Osteoblast (primary cell): ENCODE measurements around the gene FAM222B. TPM values are rescaled to one million over a fixed set of nuclear protein-coding genes. Genes with fewer than 3 reads are reported as not detected.

ENCODE experiments used
- DNase-seq: peaks from one replicate; pipeline ENCODE4 v3.0.0; 2011; ENCODE audit warnings: low spot score, mixed read lengths; ENCODE audit not compliant: insufficient read length; ENCODE audit errors: missing footprints
- H2AFZ ChIP-seq: 2 replicates; pipeline ENCODE4 v1.6.0; 2011; ENCODE audit warnings: mild to moderate bottlenecking, low read length
- H3K27ac ChIP-seq: 2 replicates; pipeline ENCODE4 v1.5.1; 2011; ENCODE audit warnings: mild to moderate bottlenecking, low read depth, low read length, moderate library complexity
- H3K27me3 ChIP-seq: 2 replicates; pipeline ENCODE4 v1.6.0; 2012; ENCODE audit warnings: mild to moderate bottlenecking, control low read depth, inconsistent platforms, low read length, moderate library complexity; ENCODE audit not compliant: insufficient read depth
- H3K36me3 ChIP-seq: 2 replicates; pipeline ENCODE4 v1.5.1; 2011; ENCODE audit warnings: mild to moderate bottlenecking, low read length, control low read depth, moderate library complexity; ENCODE audit not compliant: insufficient read depth
- H3K4me1 ChIP-seq: 2 replicates; pipeline ENCODE4 v1.5.1; 2011; ENCODE audit warnings: mild to moderate bottlenecking, low read length, control low read depth, moderate library complexity; ENCODE audit not compliant: insufficient read depth
- H3K4me2 ChIP-seq: 2 replicates; pipeline ENCODE4 v1.6.0; 2011; ENCODE audit warnings: mild to moderate bottlenecking, low read length; ENCODE audit not compliant: insufficient read depth
- H3K4me3 ChIP-seq: fragments of 200-600 bp; sonication (generic); 3 replicates; pipeline ENCODE4 v1.5.1; 2012; ENCODE audit warnings: mild to moderate bottlenecking, low read length, inconsistent platforms; ENCODE audit not compliant: insufficient read depth
- H3K79me2 ChIP-seq: 2 replicates; pipeline ENCODE4 v1.6.0; 2012; ENCODE audit warnings: mild to moderate bottlenecking, low read length, control low read depth, inconsistent platforms; ENCODE audit not compliant: insufficient read depth
- H3K9me3 ChIP-seq: 2 replicates; pipeline ENCODE4 v1.5.1; 2011; ENCODE audit warnings: low read depth, low read length, control low read depth
- H4K20me1 ChIP-seq: 2 replicates; pipeline ENCODE4 v1.6.0; 2012; ENCODE audit warnings: mild to moderate bottlenecking, low read length, control low read depth; ENCODE audit not compliant: insufficient read depth
- total RNA-seq: library from RNA; depleted of rRNA; stranded (reverse); fragments of >200 nt; gene quantifications from 2 replicates; pipeline ENCODE4 v1.2.3, GENCODE V29; 2012
- TF ChIP-seq, protein P1 (sequence below): IDR thresholded peaks from 2 replicates; pipeline ENCODE4 v1.5.1; 2011; ENCODE audit warnings: mild to moderate bottlenecking, low read depth, low read length, moderate library complexity; ENCODE audit errors: extremely low read depth

The FAM222B gene
- total RNA-seq, 1 donor: 5.1 TPM

GRCh38 chr17:28834420-28834819 lies 8.2 kb downstream of the FAM222B start:
- peaks cover 74% of the 10 kb centered on the region for H3K79me2 ChIP-seq
- TF ChIP-seq, protein P1, sequence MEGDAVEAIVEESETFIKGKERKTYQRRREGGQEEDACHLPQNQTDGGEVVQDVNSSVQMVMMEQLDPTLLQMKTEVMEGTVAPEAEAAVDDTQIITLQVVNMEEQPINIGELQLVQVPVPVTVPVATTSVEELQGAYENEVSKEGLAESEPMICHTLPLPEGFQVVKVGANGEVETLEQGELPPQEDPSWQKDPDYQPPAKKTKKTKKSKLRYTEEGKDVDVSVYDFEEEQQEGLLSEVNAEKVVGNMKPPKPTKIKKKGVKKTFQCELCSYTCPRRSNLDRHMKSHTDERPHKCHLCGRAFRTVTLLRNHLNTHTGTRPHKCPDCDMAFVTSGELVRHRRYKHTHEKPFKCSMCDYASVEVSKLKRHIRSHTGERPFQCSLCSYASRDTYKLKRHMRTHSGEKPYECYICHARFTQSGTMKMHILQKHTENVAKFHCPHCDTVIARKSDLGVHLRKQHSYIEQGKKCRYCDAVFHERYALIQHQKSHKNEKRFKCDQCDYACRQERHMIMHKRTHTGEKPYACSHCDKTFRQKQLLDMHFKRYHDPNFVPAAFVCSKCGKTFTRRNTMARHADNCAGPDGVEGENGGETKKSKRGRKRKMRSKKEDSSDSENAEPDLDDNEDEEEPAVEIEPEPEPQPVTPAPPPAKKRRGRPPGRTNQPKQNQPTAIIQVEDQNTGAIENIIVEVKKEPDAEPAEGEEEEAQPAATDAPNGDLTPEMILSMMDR: no peak
- no peak overlapping the region for H3K27ac ChIP-seq
- no peaks in the 10 kb centered on the region for H3K27me3 ChIP-seq
- no peak overlapping the region for H2AFZ ChIP-seq
- no peak overlapping the region for H3K4me2 ChIP-seq
- no peaks in the 10 kb centered on the region for H3K36me3 ChIP-seq
- peaks cover 9% of the 10 kb centered on the region for H4K20me1 ChIP-seq
- no peaks in the 10 kb centered on the region for H3K9me3 ChIP-seq
- no peak for DNase-seq
- H3K4me1 ChIP-seq: no peaks in the 10 kb centered on the region
- H3K4me3 ChIP-seq: no peak overlapping the region

- H3K4me3 ChIP-seq: no peak overlapping the region
Observed at GRCh38 chr17:28828294-28829040, 14.1 kb downstream of the FAM222B start.

GRCh38 chr17:28827672-28828071 lies 14.9 kb downstream of the FAM222B start:
- Histone ChIP-seq H3K27me3 (no peaks in the 10 kb centered on the region), H3K27ac (no peak overlapping the region), H2AFZ (no peak overlapping the region), H3K79me2 (peaks cover 62% of the 10 kb centered on the region), H3K4me3 (no peak overlapping the region), H4K20me1 (peaks cover 21% of the 10 kb centered on the region), H3K4me1 (peaks cover 4% of the 10 kb centered on the region), H3K36me3 (no peaks in the 10 kb centered on the region), H3K4me2 (no peak overlapping the region), H3K9me3 (no peaks in the 10 kb centered on the region)
- DNase-seq: no peak
- TF ChIP-seq, protein P1: no peak

More at GRCh38 chr17:28828294-28829040, 14.1 kb downstream of the FAM222B start:
- peaks cover 56% of the 10 kb centered on the region for H3K79me2 ChIP-seq
- H3K4me1 ChIP-seq: peaks cover 4% of the 10 kb centered on the region
- H3K4me2 ChIP-seq: no peak overlapping the region
- peaks cover 17% of the 10 kb centered on the region for H4K20me1 ChIP-seq
- no peaks in the 10 kb centered on the region for H3K27me3 ChIP-seq
- peak overlapping the region; percentile 35 for H3K27ac ChIP-seq
- H3K36me3 ChIP-seq: no peaks in the 10 kb centered on the region
- H2AFZ ChIP-seq: no peak overlapping the region
- DNase-seq: peak; percentile 88
- TF ChIP-seq, protein P1: no peak
- no peaks in the 10 kb centered on the region for H3K9me3 ChIP-seq

- DNase-seq: no peak
- no peaks in the 10 kb centered on the region for H3K9me3 ChIP-seq
- H3K4me1 ChIP-seq: peaks cover 5% of the 10 kb centered on the region
- TF ChIP-seq, protein P1: no peak
- no peaks in the 10 kb centered on the region for H3K36me3 ChIP-seq
- no peak overlapping the region for H3K4me2 ChIP-seq
- no peak overlapping the region for H2AFZ ChIP-seq
- no peak overlapping the region for H3K4me3 ChIP-seq
- H3K27ac ChIP-seq: no peak overlapping the region
- H4K20me1 ChIP-seq: peaks cover 27% of the 10 kb centered on the region
- H3K79me2 ChIP-seq: peaks cover 63% of the 10 kb centered on the region
- no peaks in the 10 kb centered on the region for H3K27me3 ChIP-seq
Observed at GRCh38 chr17:28819582-28819981, 23.0 kb downstream of the FAM222B start.
